ENCODE results near the gene GGT6. TPM values are rescaled to one million over a fixed set of nuclear protein-coding genes. Genes with fewer than 3 reads are reported as not detected.

The GGT6 gene
- total RNA-seq, 1 donor from 2014 or later = not detected

GRCh38 chr17:4584917-4585637 lies 24.7 kb upstream of the GGT6 start:
- peaks cover 2% of the 10 kb centered on the region for H3K4me1 ChIP-seq (ENCODE audit: insufficient read depth, low read length)
- FAIRE-seq (no peak), DNase-seq (ENCODE audit: low read depth) (no peak)
- H3K4me3 Mint-ChIP-seq (ENCODE audit: unreplicated experiment) = no peak overlapping the region
- peak overlapping the region; percentile 62 for H3K27ac Mint-ChIP-seq (ENCODE audit: unreplicated experiment)
- peak overlapping the region; percentile 48 for H3K4me2 ChIP-seq (ENCODE audit: low read length)
- no peaks in the 10 kb centered on the region for H3K79me2 ChIP-seq (ENCODE audit: insufficient read depth, low read length)
- H3K9me3 ChIP-seq (ENCODE audit: insufficient read depth, low read depth, low read length) = no peaks in the 10 kb centered on the region
- peaks cover 3% of the 10 kb centered on the region for H3K9me3 Mint-ChIP-seq (ENCODE audit: unreplicated experiment)
- no peak overlapping the region for H2AFZ ChIP-seq (ENCODE audit: low read depth, low read length)
- no peaks in the 10 kb centered on the region for H4K20me1 ChIP-seq (ENCODE audit: insufficient read depth, low read length)
- no peaks in the 10 kb centered on the region for H3K36me3 Mint-ChIP-seq (ENCODE audit: low read depth, unreplicated experiment)
- H3K4me1 Mint-ChIP-seq (ENCODE audit: low read depth, unreplicated experiment) = peaks cover 1% of the 10 kb centered on the region
- H3K9ac ChIP-seq (ENCODE audit: low read length) = no peak overlapping the region
- peaks cover 43% of the 10 kb centered on the region for H3K27me3 ChIP-seq (ENCODE audit: insufficient read depth, low read length)
- H3K36me3 ChIP-seq (ENCODE audit: insufficient read depth, low read length) = no peaks in the 10 kb centered on the region
- H3K4me3 ChIP-seq (ENCODE audit: insufficient read depth, low read depth, low read length) = no peak overlapping the region
- TF ChIP-seq EZH2 (IDR thresholded peaks at IDR 0.05; ENCODE audit: insufficient read depth, low read length) = peak; percentile 33
- TF ChIP-seq CTCF (IDR thresholded peaks at IDR 0.05; ENCODE audit: insufficient read depth, low read depth, low read length) = no peak
- peaks cover 70% of the 10 kb centered on the region for H3K27me3 Mint-ChIP-seq (ENCODE audit: low read depth, unreplicated experiment)
- no peak overlapping the region for H3K27ac ChIP-seq (ENCODE audit: low read depth, low read length)

- H4K20me1 ChIP-seq (ENCODE audit: insufficient read depth, low read length) = no peaks in the 10 kb centered on the region
- H3K4me3 ChIP-seq (ENCODE audit: insufficient read depth, low read depth, low read length) = no peak within 1 kb of the TSS
- no peaks in the 10 kb centered on the region for H3K36me3 ChIP-seq (ENCODE audit: insufficient read depth, low read length)
- Mint-ChIP-seq H3K4me3 (ENCODE audit: unreplicated experiment) (peak within 1 kb of the TSS; percentile 77), H3K36me3 (ENCODE audit: low read depth, unreplicated experiment) (no peaks in the 10 kb centered on the region), H3K9me3 (ENCODE audit: unreplicated experiment) (peaks cover 3% of the 10 kb centered on the region), H3K4me1 (ENCODE audit: low read depth, unreplicated experiment) (peaks cover 1% of the 10 kb centered on the region), H3K27me3 (ENCODE audit: low read depth, unreplicated experiment) (peaks cover 70% of the 10 kb centered on the region), H3K27ac (ENCODE audit: unreplicated experiment) (peak within 1 kb of the TSS; percentile 62)
- H3K9ac ChIP-seq (ENCODE audit: low read length) = no peak within 1 kb of the TSS
- no peak for FAIRE-seq
- peaks cover 43% of the 10 kb centered on the region for H3K27me3 ChIP-seq (ENCODE audit: insufficient read depth, low read length)
- no peaks in the 10 kb centered on the region for H3K79me2 ChIP-seq (ENCODE audit: insufficient read depth, low read length)
- DNase-seq (ENCODE audit: low read depth) = no peak
- peak within 1 kb of the TSS; percentile 66 for H2AFZ ChIP-seq (ENCODE audit: low read depth, low read length)
- peak within 1 kb of the TSS; percentile 48 for H3K4me2 ChIP-seq (ENCODE audit: low read length)
- H3K27ac ChIP-seq (ENCODE audit: low read depth, low read length) = no peak within 1 kb of the TSS
- peaks cover 2% of the 10 kb centered on the region for H3K4me1 ChIP-seq (ENCODE audit: insufficient read depth, low read length)
- no peaks in the 10 kb centered on the region for H3K9me3 ChIP-seq (ENCODE audit: insufficient read depth, low read depth, low read length)
- TF ChIP-seq EZH2 (IDR thresholded peaks at IDR 0.05; ENCODE audit: insufficient read depth, low read length) (peak; percentile 90), CTCF (IDR thresholded peaks at IDR 0.05; ENCODE audit: insufficient read depth, low read depth, low read length) (no peak)
These were observed 23.9 kb upstream of the GGT6 start, which contains the start of gene SMTNL2 for GRCh38 chr17:4584101-4584916. Gene SMTNL2, plus strand, starts transcription at chr17:4584529. Its CDS starts 77 bp downstream, at chr17:4584606.

Data from astrocyte (in vitro differentiated cells and primary cell).